ENCODE results near the gene ZMYM5.
"Not testable (repeated sequence)": the region's sequence is repeated elsewhere in the genome, so short reads cannot be mapped to it uniquely, and the experiment has no call there.

ZMYM5 gene

DNA sequence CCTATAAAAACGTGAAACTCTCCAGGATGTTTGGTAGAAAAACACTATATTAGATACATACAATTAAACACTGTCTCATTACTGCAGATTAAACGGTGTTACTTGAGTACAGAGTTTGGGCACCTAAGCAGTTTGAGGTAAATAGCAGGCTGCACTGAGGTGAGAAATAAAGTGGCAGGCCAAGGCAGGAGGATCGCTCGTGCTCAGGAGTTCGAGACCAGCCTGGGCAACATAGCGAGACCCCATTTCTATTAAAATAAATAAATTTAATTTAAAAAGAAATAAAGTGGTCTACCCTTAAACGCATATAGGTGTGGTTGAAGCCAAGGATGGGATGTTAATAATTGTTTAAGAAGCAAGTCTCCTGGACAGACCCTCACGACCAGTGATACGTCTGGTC lies 81.9 kb downstream of the ZMYM5 start:
- TF ChIP-seq, protein P1, sequence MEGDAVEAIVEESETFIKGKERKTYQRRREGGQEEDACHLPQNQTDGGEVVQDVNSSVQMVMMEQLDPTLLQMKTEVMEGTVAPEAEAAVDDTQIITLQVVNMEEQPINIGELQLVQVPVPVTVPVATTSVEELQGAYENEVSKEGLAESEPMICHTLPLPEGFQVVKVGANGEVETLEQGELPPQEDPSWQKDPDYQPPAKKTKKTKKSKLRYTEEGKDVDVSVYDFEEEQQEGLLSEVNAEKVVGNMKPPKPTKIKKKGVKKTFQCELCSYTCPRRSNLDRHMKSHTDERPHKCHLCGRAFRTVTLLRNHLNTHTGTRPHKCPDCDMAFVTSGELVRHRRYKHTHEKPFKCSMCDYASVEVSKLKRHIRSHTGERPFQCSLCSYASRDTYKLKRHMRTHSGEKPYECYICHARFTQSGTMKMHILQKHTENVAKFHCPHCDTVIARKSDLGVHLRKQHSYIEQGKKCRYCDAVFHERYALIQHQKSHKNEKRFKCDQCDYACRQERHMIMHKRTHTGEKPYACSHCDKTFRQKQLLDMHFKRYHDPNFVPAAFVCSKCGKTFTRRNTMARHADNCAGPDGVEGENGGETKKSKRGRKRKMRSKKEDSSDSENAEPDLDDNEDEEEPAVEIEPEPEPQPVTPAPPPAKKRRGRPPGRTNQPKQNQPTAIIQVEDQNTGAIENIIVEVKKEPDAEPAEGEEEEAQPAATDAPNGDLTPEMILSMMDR (IDR thresholded peaks at IDR 0.05; ENCODE audit: insufficient read depth, low read length, poor library complexity, severe bottlenecking), result no peak
- DNase-seq (ENCODE audit: extremely low read depth, insufficient read length), result no peak
- H3K27me3 ChIP-seq (replicated peaks; ENCODE audit: control insufficient read depth, insufficient read depth, low read length), result no peaks in the 10 kb centered on the region
- H3K36me3 ChIP-seq (ENCODE audit: control insufficient read depth, insufficient read depth, low read length), result no peaks in the 10 kb centered on the region; the same call in 1 of the 2 replicates
- H3K4me3 ChIP-seq (replicated peaks; ENCODE audit: low read depth, low read length), result peak overlapping the region; percentile 96

DNA sequence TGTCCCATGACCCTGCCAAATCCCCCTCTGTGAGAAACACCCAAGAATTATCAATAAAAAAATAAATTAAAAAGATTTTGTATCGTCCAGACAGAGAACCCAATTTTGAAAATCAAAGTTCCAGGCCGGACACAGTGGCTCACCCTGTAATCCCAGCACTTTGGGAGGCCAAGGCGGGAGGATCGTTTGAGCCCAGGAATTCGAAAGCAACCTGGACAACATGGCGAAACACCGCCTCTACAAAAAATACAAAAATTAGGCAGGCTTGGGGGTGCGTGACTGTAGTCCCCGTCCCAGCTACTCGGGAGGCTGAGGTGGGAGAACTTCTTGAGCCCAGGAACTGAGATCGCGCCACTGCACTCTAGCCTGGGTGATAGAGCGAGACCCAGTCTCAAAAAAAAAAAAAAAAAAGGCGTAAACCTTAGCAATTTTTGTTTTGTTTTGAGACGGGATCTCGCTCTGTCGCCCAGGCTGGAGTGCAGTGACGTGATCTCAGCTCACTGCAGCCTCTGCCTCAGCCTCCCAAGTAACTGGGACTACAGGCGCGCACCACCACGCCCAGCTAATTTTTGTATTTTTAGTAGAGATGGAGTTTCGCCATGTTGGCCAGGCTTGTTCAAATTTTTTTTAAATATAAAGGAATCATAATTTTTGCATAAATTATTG lies 82.6 kb downstream of the ZMYM5 start:
- not testable (repeated sequence) for H3K36me3 ChIP-seq (ENCODE audit: control insufficient read depth, insufficient read depth, low read length)

More for the DNA sequence above, 82.6 kb downstream of the ZMYM5 start:
- peak overlapping the region; percentile 96 for H3K4me3 ChIP-seq (replicated peaks; ENCODE audit: low read depth, low read length)
- DNase-seq (ENCODE audit: extremely low read depth, insufficient read length); H3K27me3 ChIP-seq (replicated peaks; ENCODE audit: control insufficient read depth, insufficient read depth, low read length): not testable (repeated sequence)
